Dermis microvascular lymphatic vessel endothelial cell (primary cell): ENCODE measurements around the gene SYT17. TPM values are rescaled to one million over a fixed set of nuclear protein-coding genes. Genes with fewer than 3 reads are reported as not detected.

Experiments
- DNase-seq, 2 donors: peaks; one replicate each; pipeline versions ENCODE4 v3.0.0 to v3.0.0-alpha.2; 2010; ENCODE audit warnings: low read depth in 2 of 2
- total RNA-seq: library from RNA; depleted of rRNA; stranded (reverse); fragments of >200 nt; gene quantifications from 2 replicates; pipeline ENCODE4 v1.2.1, GENCODE V29; 2014

Gene SYT17
- total RNA-seq, 1 donor from 2014 or later: 1.3 TPM

DNA sequence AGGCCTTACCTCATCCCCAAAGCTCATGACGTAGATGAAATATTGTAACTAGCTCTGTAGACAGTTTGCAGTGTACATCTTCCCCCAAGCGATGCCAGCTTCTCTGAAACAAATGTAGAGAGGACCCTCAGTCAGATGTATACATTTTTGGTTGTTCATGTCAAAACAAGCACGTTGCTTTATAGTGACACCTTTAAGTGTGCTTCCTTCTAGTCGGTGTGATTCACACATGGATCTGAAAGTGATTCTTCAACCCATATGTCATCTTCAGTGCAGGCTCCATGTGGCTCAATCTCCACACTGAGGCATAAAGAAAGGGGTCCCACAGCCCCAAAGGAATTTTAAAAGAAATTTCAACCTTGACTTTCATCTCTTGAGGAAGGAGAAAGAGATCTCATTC, 86.6 kb downstream of the SYT17 start:
- no peak for DNase-seq

DNA sequence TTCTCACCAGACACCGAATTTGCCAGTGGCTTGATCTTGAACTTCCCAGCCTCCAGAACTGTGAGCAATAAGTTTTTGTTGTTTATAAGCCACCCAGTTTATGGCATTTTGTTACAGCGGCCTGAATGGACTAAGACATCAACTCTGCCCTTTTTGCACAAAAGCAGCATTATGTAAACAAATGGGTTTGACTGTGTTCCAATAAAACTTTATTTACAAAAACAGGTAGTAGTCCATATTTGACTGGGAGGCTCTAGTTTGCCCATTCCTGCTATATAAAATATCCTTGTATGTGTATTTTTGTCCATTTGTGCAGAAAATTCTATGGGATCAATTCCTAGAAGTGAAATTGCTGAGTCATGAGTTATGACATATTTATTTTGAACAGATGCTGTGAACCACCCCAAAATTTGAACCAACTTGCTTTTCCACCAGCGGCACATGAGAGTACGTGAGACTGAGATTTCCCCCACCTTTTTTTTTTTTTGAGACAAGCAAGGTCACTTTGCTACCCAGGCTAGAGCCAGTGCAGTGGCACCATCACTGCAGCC, 96.2 kb downstream of the SYT17 start:
- no peak for DNase-seq

DNA sequence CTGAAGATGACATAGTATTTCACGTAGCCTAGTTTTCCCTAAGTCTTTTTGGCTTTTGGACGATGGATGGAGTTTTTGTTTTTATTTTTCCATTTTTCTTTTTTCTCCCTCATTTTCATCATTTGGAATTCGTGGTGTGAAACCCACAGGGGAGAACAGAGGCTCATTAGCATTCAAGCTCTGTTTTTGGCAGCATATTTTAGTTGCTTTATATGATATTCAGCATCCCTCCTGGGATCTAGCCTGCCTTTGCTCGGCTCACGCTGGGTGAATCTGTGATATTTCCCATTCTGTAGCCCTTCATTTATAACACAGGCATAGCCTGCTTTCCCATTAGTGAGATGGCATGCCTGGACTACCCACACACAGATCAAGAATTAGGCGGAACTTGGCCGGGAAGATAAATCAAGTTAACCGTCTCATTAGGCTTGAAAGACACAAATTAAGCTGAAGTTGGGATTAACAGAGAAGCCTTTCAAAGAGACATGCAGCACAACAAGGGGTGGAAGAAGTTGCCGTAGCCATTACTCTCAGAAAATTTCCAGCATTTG, 97.4 kb downstream of the SYT17 start:
- no peak for DNase-seq

DNA sequence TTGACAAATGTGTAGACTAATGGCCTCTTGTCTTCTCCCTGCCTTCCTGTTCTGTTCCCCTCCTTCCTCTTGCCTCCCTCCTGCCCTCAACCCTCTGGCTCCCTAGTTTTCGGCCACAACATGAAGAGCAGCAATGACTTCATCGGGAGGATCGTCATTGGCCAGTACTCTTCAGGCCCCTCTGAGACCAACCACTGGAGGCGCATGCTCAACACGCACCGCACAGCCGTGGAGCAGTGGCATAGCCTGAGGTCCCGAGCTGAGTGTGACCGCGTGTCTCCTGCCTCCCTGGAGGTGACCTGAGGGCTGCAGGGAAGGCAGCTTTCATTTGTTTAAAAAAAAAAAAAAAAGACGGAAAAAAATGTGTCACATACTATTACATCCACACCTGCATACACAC, 98.7 kb downstream of the SYT17 start:
- DNase-seq: no peak

DNA sequence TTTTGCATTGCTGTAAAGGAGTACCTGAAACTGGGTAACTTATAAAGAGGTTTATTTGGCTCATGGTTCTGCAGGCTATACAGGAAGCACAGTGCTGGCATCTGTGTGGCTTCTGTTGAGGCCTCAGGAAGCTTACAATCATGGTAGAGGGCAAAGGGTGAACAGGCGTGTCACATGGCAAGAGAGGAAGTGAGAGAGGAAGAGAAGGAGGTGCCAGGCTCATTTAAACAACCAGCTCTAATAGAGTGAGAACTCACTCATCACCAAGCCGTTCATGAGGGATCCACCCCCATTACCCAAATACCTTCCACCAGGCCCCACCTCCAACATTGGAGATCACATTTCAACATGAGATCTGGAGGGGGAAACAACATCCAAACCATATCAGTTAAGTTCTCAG, 101.1 kb downstream of the SYT17 start:
- no peak for DNase-seq

DNA sequence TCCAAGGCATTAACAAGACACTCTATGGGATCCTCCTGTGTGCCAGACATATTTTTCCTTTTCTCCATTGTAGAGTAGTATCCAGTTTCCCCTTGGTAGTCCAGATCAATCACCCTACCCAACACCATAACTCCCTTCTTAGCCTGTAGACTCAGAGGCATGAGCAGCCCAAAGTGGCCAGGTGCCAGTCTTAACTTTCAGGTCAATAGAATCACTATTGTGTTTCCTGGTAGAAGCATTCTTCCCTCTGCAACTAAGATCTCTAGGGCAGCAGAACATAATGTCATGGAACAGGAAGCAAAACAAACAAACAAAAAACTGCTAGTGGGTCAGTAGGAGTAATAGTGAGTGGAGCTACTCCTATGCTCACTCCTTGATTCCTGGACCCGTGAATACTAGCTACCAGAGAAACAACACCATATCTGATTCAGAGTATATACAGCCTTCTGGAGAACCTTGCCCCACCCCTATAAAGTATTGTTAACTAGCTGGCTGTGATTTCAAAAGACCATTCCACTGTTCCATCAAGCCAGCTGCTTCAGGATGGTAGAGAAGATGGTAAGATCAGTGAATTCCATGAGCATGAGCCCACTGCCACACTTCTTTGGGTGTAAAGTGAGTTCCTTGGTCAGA, 106.2 kb downstream of the SYT17 start:
- DNase-seq: no peak

DNA sequence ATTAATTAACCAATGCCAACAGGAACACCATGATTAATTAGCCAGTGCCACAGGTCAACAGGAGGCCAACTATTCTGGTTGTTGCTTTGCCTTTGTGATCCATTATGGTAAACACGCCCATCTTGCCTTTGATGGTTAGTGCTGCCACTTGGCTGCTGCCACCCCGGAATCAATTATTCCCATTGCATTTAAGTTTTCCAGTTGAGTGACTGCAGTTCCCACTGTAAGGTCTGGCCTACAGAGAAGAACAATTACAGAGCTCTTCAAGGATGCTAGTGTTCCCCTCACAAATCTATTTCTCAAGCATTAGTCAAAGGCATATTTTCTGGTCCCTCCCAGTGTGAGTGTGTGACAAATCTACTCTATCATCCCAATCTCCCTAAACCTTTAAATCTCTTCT, 110.4 kb downstream of the SYT17 start:
- no peak for DNase-seq

DNA sequence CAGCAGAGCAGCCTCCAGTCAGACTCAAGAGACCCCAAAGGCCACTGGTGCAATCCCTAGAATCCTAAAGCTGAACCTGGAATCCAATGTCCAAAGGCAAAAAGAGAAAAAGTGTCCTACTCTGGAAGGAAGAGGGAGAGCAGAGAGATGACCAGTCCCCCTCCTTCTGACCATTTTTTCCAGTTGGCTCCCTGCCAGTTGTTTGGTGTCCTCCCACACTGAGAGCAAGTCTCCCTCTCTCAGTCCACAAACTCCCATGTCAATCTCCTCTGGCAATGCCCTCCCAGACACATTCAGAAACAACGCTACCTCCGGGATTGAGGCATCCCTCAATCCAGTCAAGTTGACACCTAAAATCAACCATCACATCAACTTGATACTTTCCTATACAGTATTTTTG, 113.2 kb downstream of the SYT17 start:
- no peak for DNase-seq

DNA sequence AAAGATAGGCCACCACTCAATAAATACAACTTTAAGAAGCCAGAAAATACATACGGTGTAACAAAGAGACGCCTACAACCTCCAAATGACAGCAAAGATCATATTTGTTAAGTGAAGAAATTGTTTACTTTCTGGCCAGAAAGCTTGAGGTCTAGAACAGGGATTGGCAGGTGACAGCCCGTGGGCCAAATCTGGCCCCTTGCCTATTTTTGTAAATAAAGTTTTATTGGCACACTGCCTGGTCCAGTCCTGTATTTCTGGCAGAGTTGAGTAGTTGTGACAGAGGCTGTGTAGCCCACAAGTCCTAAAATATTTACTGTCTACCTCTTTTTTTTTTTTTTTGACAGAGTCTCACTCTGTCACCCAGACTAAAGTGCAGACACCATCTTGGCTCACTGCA, 114.1 kb downstream of the SYT17 start:
- no peak for DNase-seq

DNA sequence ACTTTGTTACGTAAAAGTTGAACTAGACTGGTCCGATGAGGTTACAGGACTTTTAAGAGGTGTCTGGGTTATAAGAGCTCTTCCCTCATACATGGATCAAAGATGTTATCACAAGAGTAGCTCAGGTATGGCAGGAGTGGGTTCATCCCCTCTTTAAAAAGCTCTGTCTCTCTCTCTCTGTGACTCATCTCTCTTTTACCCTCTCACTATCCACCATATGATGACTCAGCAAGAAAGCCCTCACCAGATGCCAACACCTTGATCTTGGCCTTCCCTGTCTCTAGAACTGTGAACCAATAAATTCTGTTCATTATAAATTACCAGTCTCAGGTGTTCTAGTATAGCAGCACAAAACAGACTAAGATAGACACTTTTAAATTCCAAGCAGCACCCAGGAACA, 115.6 kb downstream of the SYT17 start:
- no peak for DNase-seq

DNA sequence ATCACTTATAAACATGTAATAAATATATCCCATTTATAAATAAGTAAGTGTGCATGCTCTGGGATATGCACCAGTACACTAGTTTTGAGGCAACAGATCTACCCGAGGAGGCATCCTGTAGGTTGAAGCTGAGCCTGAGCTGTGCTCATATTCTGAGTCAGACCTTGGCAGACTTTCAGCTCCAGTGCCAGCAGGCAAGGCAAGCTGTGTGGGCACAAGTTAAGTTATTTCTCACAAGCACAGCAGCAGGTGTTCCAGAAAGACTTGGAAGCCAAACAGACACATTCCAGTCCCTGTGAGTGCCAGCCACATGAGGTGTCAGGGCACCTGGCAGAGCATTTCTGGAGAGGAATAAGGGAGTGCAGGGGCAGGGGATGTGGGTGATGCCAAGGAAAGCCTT, 116.2 kb downstream of the SYT17 start:
- DNase-seq: no peak

DNA sequence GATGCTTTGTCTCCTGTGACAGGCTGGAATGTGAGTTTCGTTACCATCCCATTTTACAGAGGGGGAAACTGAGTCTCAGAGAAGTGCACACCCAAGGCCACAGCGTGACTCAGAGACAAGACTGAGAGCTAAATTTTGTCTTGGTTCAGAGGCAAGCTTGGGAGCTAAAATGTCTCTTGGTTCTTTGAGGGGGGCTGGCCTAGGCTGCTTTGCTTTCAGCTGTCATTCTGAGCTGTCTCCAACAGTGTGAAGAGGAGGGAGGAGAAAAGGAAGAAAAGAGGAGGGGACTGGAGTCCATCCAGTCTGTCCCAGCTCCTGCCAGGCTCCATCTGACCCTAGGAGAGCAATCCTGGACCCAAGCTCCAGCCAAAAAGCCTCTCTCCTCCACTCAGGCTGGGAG, 117.4 kb downstream of the SYT17 start, which contains the start of gene CLEC19A:
Gene CLEC19A, plus strand, starts transcription at position 301 of the 400 bp plus-strand sequence. CDS start 121 bp downstream, outside the sequence.
- DNase-seq: no peak

DNA sequence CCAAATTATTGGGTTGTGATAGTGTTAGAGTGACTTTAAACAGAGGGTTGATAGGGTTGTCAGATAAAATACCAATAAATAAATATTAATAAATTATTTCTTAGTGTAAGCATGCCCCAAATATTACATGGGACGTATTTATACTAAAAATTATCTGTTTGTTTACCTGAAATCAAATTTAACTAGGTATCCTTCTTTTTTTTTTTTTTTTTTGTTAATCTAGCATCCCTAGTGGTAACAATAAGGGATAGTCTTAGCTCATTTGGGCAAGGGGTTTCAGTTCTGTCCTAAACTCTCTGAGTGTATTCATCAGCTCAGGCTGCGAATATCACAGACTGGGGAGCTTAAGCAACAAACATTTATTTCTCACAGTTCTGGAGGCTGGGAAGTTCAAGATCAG, 118.8 kb downstream of the SYT17 start:
- no peak for DNase-seq

DNA sequence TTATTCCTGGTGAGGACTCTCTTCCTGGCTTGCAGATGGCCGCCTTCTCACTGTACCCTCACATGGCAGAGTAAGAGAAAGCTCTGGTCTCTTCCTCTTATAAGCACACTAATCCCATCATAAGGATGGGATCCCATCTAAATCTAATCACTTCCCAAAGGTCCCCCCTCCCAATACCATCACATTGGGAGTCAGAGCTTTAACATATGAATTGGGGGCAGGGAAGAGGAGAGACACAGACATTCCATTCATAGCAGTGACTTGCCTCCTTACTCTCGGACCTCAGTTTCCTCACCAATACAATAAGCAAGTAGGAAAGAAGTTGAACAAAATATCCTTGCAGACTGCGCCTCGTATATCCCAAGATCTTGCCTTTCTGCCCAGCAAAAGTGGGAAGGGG, 119.2 kb downstream of the SYT17 start:
- DNase-seq: no peak

DNA sequence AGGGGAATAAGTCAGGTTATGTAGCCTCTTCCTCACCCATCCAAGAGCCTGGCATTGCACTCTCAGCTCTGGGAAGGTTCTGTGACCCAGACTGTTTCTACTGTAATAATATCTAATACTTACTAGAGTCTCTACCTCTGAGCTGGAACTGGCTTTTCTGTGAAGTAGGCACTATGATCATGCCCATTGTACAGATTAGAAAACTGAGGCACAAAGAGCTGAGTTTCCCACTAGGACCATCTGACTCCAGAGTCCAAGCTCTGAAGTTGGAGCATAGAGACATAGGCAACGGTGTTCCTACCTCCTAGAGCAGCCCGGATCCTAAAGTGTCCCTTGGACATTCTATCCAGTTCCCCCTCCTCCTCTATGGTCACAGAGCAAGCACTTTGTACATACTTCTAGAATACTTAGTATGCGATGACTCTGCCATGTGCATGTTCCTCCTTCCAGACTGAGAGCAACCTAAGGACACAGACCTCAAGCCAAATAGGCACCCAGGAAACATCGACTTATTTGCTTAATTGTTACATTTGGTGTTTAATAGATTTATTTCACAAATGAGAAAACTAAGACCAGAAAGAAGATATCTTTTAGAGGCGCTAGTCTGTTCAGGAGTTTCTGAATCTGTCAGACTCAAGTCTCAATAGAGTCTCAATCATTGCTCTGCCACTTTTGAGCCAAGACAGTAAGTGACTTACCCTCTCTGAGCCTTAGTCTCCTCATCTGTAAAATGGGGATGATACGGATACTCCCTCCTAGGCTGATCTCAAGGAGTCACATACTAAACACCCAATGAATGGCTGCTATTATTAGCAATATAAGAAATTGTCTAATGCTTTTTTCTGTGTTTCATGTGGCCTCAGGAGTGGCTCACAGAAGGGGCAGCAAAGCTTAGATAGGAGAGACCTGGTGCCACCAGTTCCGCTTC, 121.1 kb downstream of the SYT17 start:
- no peak for DNase-seq

DNA sequence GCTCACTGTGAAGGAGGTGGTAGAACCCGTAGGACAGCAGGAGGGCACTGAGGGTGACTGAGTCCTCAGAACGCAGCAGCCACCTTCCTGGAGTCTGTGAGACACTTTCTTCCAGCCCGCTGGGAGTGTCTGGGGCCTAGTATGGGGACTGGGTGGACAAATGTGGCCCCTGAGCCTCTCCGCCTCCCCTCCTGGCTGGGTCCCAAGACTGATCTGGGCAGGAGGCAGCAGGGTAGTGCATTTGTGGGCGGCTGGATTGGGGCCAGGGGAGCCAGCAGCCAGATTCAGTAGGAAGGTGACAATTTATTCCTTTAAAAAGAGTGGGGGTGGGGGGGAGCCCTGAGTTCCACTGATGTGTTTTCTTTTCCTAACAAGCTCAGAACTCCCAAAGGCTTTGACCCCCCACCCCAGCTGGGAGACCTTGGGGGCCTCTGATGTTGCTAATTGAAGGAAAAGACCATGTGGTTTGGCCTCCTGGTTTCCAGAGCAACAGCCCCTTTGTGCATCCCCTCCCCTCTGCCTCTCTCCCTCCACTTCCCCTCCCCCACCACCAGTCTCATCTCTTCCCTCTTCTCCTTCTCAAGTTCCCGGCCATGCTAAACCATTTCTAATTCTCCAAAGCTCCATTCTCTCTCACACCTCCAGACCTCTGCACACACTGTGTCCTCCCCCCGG, 121.9 kb downstream of the SYT17 start:
- DNase-seq: no peak

DNA sequence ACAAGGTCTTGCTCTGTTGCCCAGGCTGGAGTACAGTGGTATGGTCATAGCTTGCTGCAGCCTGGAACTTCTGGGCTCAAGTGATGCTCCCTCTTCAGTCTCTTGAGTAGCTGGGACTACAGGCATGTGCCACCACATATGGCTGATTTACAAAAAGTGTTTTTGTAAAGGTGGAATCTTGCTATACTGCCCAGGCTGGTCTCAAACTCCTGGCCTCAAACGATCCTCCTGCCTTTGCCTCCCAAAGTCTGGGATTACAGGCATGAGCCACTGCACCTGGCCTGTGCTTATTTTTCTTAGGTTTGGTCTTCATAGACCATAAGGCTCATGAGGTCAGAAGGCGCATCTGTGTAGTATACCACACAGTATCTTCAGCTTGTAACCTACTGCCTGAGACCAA, 122.8 kb downstream of the SYT17 start:
- no peak for DNase-seq

DNA sequence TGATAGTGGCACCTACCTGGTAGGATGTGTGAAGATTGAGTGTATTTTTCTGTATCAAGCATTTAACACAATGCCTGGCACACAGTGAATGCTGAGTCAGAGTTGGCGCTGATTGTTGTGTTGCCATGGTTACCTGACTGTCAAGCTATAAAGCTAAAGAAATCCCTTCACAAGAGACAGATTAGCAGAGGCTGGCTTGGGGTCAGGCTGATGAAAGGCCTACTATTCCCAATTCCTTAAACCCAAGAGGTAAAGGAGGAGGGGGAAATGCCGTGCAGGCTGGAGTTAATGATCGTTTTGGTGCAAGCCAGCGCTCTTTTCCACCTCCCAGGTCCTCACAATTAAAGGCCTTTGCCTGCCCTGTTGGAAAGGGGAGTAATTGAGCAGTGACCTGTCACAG, 123.4 kb downstream of the SYT17 start:
- DNase-seq: peak; percentile 7 to 41

DNA sequence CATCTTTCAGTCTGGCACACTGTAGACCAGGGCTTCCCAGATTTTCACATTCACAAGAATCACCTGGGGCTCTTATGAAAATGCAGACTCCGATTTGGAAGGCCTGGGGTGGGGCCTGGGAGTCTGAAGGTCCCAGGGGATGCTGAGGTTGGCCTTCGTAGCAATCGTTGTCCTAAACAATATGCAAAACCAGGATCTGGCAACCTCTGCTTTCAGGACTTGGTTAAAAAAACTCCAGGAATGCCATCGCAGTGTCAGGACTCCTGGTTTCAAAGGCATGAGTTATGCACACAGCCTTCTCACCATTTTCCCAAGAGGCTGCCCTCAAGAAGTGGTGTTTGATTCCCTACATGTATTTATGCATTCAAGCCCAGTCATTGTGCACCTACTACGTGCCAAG, 124.1 kb downstream of the SYT17 start:
- no peak for DNase-seq

DNA sequence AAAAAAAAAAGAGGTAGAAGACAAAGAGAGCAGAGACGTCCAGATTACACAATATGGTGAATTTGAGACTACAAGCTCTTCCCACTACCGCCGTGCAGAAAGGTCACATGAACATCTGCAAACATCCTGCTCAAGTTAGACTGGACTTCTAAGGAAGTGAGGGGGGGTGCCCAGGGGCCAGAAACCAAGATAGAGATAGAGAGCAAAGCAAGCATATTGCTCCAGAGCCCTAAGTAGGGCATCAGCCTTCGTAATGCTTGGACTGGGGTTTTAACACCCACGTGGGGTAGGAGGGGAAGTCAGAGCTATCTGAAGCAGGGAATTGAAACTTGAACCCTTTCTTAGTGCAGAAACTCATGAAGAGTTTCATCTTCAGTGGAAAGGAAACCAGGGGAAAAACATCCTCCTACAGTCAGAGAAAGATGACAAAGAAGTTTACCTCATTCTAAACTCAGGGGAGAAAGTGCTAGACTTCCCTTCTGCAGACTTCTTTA, 126.2 kb downstream of the SYT17 start:
- DNase-seq: no peak

DNA sequence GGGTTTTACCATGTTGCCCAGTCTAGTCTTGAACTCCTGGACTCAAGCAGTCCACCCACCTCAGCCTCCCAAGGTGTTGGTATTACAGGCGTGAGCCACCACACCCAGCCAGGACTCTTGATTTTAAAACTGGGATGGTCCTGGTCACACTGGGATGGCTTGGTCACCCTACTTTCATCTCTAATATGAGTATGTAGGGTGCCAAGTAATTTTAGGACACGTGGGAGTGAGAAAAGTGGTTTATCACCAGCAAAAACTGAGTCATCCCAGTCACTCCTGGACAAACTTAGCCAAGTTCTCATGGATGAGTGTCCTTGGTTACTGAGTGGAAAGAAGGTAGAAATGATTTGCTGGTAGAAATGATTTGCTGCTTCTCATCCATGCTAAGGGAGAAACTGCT, 127.4 kb downstream of the SYT17 start:
- DNase-seq: no peak

DNA sequence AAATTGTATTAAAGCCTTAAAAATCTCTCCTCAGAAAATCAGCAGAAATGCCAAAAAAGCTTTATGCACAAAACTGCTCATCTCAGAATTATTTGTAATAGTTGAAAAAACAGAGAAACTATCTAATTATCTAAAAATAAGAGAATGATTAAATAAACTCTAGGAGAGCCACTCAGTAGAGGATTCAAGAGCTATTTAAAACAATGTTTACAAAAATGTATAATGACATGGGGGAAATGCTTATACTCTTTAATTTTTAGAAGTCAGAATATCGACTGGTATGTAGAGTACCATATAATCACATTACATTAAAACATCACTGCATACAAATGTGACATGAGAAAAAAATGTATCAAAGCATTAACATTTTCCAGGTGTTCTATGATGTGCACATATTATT, 129.4 kb downstream of the SYT17 start:
- no peak for DNase-seq
